ENCODE measurements around the gene ZNHIT1. TPM values are rescaled to one million over a fixed set of nuclear protein-coding genes. Genes with fewer than 3 reads are reported as not detected.
A peak's percentile ranks its signal among the peaks of the same experiment; 100 is the strongest.

The ZNHIT1 gene
- polyA plus RNA-seq, 1 of the 3 experiments (the other 2 are of a cell fraction) = 101 TPM

DNA sequence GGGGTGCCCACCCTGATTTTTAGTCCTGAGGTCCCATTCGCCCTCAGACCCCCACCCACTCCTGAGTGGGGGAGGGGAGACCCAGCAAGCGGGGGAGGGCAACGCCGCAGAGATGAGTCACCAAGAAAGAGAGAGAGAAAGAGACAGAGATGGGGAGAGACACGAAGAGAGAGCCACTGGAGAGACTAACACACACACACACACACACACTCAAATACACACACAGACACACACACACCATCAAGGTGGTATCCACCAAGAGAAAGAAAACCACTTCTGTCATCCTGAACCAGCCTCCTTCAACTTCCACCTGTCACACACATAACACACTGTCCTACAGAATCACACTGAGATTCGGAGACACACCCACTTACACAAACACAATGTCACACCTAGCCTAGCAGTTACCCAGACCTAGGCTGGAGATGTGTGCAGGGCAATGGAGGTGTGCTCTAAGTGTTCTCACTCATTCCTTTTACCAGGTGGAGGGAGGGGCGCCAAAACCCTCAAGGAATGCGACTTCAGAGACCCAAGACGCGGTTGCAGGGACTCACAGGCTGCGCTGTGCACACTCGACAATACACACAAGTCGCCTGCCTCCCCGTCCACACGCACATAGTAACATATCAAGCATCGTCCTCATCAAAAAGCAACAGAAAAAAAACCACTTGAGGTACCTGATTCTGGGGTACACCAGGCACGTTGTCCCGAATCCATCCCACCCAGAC is 48.7 kb upstream of the ZNHIT1 start:
- Histone ChIP-seq H4K20me1 (ENCODE audit: insufficient read depth) (peaks cover 9% of the 10 kb centered on the region), H3K27ac (ENCODE audit: low read depth in 2 of 2, low read length in 1 of 2) (peak overlapping the region in 1 of 2 experiments; percentile 67; a peak in 1 of 4 replicates), H3K27me3 (ENCODE audit: insufficient read depth) (no peaks in the 10 kb centered on the region; the same call in 1 of the 2 replicates), H3K4me3 (ENCODE audit: low read depth in 2 of 2, low read length in 1 of 2) (peak overlapping the region; percentile 43 to 49), H3K9me2 (no peaks in the 10 kb centered on the region), H3K4me2 (peak overlapping the region; percentile 98), H2AFZ (ENCODE audit: low read depth) (no peak overlapping the region), H3K36me3 (replicated peaks in 1 of 2; ENCODE audit: control insufficient read depth in 1 of 2, insufficient read depth in 2 of 2, low read length in 1 of 2) (no peaks in the 10 kb centered on the region), H3K9me3 (no peaks in the 10 kb centered on the region), H3K4me1 (ENCODE audit: control insufficient read depth in 1 of 2, insufficient read depth in 2 of 2, low read depth in 1 of 2, low read length in 1 of 2) (peaks cover 36 to 58% of the 10 kb centered on the region in 2 experiments), H3K79me2 (ENCODE audit: insufficient read depth) (no peaks in the 10 kb centered on the region), H3F3A (replicated peaks; ENCODE audit: insufficient read depth) (peaks cover 32% of the 10 kb centered on the region), H3K9ac (no peak overlapping the region)
- 2% methylated on average over 18 of the region's 18 CpGs for WGBS (ENCODE audit: low lambda C conversion rate)
- POLR2A ChIA-PET = interaction anchor here (0.9 to 1.4 kb wide), 4 partner anchors 10 to 25 kb away, joined by 3 to 7 read pairs (median 4); partner anchors contain the start of gene NAT16
- TF ChIP-seq TCF12 (IDR thresholded peaks at IDR 0.05) (peak; percentile 49), MEF2A (IDR thresholded peaks at IDR 0.05; ENCODE audit: borderline replicate concordance, low read depth) (no peak), ELF1 (IDR thresholded peaks at IDR 0.05) (no peak), YY1 (IDR thresholded peaks at IDR 0.05; ENCODE audit: low read depth) (no peak), RCOR1 (IDR thresholded peaks at IDR 0.05; ENCODE audit: low read length) (no peak), CHD2 (IDR thresholded peaks at IDR 0.05; ENCODE audit: low read length, partially characterized antibody) (peak; percentile 89), SIN3A (IDR thresholded peaks at IDR 0.05; ENCODE audit: borderline replicate concordance, low read depth, low read length) (no peak), FOSL2 (IDR thresholded peaks at IDR 0.05; ENCODE audit: borderline replicate concordance, low read depth) (peak; percentile 85), EP300 (IDR thresholded peaks at IDR 0.05; ENCODE audit: borderline replicate concordance in 1 of 2, low read depth in 1 of 2, low read length in 1 of 2) (peak in 1 of 2 experiments; percentile 41; a peak in 1 of 4 replicates), RFX5 (IDR thresholded peaks at IDR 0.05; ENCODE audit: low read length) (no peak), TEAD4 (IDR thresholded peaks at IDR 0.05; ENCODE audit: borderline replicate concordance, insufficient read depth) (no peak), GABPA (IDR thresholded peaks at IDR 0.05; ENCODE audit: low read depth) (no peak), GATA2 (CRISPR knock-in tag; IDR thresholded peaks at IDR 0.05) (no peak), POLR2AphosphoS5 (IDR thresholded peaks at IDR 0.05; ENCODE audit: low read depth, low read length) (no peak), JUND (IDR thresholded peaks at IDR 0.05) (no peak; the same call in 1 of the 2 replicates)
- TF ChIP-seq, protein P1, sequence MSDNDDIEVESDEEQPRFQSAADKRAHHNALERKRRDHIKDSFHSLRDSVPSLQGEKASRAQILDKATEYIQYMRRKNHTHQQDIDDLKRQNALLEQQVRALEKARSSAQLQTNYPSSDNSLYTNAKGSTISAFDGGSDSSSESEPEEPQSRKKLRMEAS (IDR thresholded peaks at IDR 0.05; ENCODE audit: low read depth) = no peak
- TF ChIP-seq, protein P2, sequence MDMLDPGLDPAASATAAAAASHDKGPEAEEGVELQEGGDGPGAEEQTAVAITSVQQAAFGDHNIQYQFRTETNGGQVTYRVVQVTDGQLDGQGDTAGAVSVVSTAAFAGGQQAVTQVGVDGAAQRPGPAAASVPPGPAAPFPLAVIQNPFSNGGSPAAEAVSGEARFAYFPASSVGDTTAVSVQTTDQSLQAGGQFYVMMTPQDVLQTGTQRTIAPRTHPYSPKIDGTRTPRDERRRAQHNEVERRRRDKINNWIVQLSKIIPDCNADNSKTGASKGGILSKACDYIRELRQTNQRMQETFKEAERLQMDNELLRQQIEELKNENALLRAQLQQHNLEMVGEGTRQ (IDR thresholded peaks at IDR 0.05; ENCODE audit: borderline replicate concordance, low read depth, low read length) = no peak
- TF ChIP-seq, protein P3, sequence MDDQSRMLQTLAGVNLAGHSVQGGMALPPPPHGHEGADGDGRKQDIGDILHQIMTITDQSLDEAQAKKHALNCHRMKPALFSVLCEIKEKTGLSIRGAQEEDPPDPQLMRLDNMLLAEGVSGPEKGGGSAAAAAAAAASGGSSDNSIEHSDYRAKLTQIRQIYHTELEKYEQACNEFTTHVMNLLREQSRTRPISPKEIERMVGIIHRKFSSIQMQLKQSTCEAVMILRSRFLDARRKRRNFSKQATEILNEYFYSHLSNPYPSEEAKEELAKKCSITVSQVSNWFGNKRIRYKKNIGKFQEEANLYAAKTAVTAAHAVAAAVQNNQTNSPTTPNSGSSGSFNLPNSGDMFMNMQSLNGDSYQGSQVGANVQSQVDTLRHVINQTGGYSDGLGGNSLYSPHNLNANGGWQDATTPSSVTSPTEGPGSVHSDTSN (IDR thresholded peaks at IDR 0.05) = no peak; the same call in 1 of the 2 replicates
- TF ChIP-seq, protein P4, sequence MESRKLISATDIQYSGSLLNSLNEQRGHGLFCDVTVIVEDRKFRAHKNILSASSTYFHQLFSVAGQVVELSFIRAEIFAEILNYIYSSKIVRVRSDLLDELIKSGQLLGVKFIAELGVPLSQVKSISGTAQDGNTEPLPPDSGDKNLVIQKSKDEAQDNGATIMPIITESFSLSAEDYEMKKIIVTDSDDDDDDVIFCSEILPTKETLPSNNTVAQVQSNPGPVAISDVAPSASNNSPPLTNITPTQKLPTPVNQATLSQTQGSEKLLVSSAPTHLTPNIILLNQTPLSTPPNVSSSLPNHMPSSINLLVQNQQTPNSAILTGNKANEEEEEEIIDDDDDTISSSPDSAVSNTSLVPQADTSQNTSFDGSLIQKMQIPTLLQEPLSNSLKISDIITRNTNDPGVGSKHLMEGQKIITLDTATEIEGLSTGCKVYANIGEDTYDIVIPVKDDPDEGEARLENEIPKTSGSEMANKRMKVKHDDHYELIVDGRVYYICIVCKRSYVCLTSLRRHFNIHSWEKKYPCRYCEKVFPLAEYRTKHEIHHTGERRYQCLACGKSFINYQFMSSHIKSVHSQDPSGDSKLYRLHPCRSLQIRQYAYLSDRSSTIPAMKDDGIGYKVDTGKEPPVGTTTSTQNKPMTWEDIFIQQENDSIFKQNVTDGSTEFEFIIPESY (IDR thresholded peaks at IDR 0.05; ENCODE audit: borderline replicate concordance, low read depth) = no peak
- TF ChIP-seq, protein P5, sequence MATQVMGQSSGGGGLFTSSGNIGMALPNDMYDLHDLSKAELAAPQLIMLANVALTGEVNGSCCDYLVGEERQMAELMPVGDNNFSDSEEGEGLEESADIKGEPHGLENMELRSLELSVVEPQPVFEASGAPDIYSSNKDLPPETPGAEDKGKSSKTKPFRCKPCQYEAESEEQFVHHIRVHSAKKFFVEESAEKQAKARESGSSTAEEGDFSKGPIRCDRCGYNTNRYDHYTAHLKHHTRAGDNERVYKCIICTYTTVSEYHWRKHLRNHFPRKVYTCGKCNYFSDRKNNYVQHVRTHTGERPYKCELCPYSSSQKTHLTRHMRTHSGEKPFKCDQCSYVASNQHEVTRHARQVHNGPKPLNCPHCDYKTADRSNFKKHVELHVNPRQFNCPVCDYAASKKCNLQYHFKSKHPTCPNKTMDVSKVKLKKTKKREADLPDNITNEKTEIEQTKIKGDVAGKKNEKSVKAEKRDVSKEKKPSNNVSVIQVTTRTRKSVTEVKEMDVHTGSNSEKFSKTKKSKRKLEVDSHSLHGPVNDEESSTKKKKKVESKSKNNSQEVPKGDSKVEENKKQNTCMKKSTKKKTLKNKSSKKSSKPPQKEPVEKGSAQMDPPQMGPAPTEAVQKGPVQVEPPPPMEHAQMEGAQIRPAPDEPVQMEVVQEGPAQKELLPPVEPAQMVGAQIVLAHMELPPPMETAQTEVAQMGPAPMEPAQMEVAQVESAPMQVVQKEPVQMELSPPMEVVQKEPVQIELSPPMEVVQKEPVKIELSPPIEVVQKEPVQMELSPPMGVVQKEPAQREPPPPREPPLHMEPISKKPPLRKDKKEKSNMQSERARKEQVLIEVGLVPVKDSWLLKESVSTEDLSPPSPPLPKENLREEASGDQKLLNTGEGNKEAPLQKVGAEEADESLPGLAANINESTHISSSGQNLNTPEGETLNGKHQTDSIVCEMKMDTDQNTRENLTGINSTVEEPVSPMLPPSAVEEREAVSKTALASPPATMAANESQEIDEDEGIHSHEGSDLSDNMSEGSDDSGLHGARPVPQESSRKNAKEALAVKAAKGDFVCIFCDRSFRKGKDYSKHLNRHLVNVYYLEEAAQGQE (IDR thresholded peaks at IDR 0.05; ENCODE audit: low read depth, low read length) = 0 out of 2 replicates have a peak, but pooled peaks have one; percentile 51
- DNase-seq = peak; percentile 30
- CTCF ChIA-PET = interaction anchor here (0.8 to 3.0 kb wide), 19 partner anchors 10 to 113 kb away, joined by 3 to 45 read pairs (median 5); partner anchors contain the start of genes AP1S1, NAT16, PLOD3 and ZNHIT1
